RWPE2 (cell line): ENCODE results near the gene SAMHD1.
"Not testable (repeated sequence)": the region's sequence is repeated elsewhere in the genome, so short reads cannot be mapped to it uniquely, and the experiment has no call there.

Experiments
- ATAC-seq: fragments of 200-7000 bp; cut with Tn5 transposase; 3 replicates; pipeline ENCODE4 v1.9.1; 2021; ENCODE audit warnings: low read depth
- DNase-seq: peaks from one replicate; pipeline ENCODE4 v3.0.0-alpha.2; 2020; ENCODE audit warnings: low spot score
- H3K27ac ChIP-seq: fragments of 450-650 bp; 2 replicates; pipeline ENCODE4 v1.5.1; 2017; ENCODE audit warnings: mild to moderate bottlenecking; ENCODE audit not compliant: poor library complexity, severe bottlenecking
- H3K27me3 ChIP-seq: fragments of 250-450 bp; sonication (Bioruptor Pico); 2 replicates; pipeline ENCODE4 v1.5.1; 2021; ENCODE audit warnings: mild to moderate bottlenecking, moderate library complexity; ENCODE audit not compliant: insufficient read depth, poor library complexity, severe bottlenecking
- H3K36me3 ChIP-seq: fragments of 250-450 bp; sonication (Bioruptor Pico); 2 replicates; pipeline ENCODE4 v1.5.1; 2020; ENCODE audit warnings: low read depth, mild to moderate bottlenecking, moderate library complexity
- H3K4me1 ChIP-seq: fragments of 250-450 bp; sonication (Bioruptor Pico); 2 replicates; pipeline ENCODE4 v1.5.1; 2021; ENCODE audit warnings: mild to moderate bottlenecking, moderate library complexity; ENCODE audit not compliant: insufficient read depth, poor library complexity, severe bottlenecking
- H3K4me3 ChIP-seq: fragments of 250-450 bp; sonication (Bioruptor Pico); 2 replicates; pipeline ENCODE4 v1.5.1; 2021; ENCODE audit warnings: mild to moderate bottlenecking, moderate library complexity; ENCODE audit not compliant: severe bottlenecking
- H3K9me3 ChIP-seq: fragments of 250-450 bp; sonication (Bioruptor Pico); 2 replicates; pipeline ENCODE4 v1.5.1; 2021; ENCODE audit warnings: mild to moderate bottlenecking, moderate library complexity; ENCODE audit not compliant: severe bottlenecking
- TF ChIP-seq, protein P1 (sequence below): fragments of 450-650 bp; IDR thresholded peaks from one replicate; pipeline ENCODE4 v1.5.1; 2017; ENCODE audit warnings: mild to moderate bottlenecking, moderate library complexity; ENCODE audit not compliant: poor library complexity, severe bottlenecking

Gene SAMHD1

GRCh38 chr20:36974660-36975059 lies 23.2 kb upstream of the SAMHD1 start:
- Histone ChIP-seq H3K4me3 (no peak overlapping the region), H3K27ac (no peak overlapping the region), H3K9me3 (no peaks in the 10 kb centered on the region), H3K4me1 (no peaks in the 10 kb centered on the region), H3K27me3 (no peaks in the 10 kb centered on the region), H3K36me3 (0 out of 2 replicates have a peak, but pooled peaks cover 4% of the 10 kb centered on the region)
- DNase-seq (no peak), ATAC-seq (no peak)
- TF ChIP-seq, protein P1, sequence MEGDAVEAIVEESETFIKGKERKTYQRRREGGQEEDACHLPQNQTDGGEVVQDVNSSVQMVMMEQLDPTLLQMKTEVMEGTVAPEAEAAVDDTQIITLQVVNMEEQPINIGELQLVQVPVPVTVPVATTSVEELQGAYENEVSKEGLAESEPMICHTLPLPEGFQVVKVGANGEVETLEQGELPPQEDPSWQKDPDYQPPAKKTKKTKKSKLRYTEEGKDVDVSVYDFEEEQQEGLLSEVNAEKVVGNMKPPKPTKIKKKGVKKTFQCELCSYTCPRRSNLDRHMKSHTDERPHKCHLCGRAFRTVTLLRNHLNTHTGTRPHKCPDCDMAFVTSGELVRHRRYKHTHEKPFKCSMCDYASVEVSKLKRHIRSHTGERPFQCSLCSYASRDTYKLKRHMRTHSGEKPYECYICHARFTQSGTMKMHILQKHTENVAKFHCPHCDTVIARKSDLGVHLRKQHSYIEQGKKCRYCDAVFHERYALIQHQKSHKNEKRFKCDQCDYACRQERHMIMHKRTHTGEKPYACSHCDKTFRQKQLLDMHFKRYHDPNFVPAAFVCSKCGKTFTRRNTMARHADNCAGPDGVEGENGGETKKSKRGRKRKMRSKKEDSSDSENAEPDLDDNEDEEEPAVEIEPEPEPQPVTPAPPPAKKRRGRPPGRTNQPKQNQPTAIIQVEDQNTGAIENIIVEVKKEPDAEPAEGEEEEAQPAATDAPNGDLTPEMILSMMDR = no peak

- no peak overlapping the region for H3K27ac ChIP-seq
- no peaks in the 10 kb centered on the region for H3K9me3 ChIP-seq
- ATAC-seq (no peak), DNase-seq (no peak)
- 0 out of 2 replicates have a peak, but pooled peaks cover 4% of the 10 kb centered on the region for H3K36me3 ChIP-seq
- no peaks in the 10 kb centered on the region for H3K4me1 ChIP-seq
- no peaks in the 10 kb centered on the region for H3K27me3 ChIP-seq
- H3K4me3 ChIP-seq = no peak overlapping the region
- TF ChIP-seq, protein P1 = no peak
Measured at GRCh38 chr20:36971103-36971502, 19.6 kb upstream of the SAMHD1 start.

DNA sequence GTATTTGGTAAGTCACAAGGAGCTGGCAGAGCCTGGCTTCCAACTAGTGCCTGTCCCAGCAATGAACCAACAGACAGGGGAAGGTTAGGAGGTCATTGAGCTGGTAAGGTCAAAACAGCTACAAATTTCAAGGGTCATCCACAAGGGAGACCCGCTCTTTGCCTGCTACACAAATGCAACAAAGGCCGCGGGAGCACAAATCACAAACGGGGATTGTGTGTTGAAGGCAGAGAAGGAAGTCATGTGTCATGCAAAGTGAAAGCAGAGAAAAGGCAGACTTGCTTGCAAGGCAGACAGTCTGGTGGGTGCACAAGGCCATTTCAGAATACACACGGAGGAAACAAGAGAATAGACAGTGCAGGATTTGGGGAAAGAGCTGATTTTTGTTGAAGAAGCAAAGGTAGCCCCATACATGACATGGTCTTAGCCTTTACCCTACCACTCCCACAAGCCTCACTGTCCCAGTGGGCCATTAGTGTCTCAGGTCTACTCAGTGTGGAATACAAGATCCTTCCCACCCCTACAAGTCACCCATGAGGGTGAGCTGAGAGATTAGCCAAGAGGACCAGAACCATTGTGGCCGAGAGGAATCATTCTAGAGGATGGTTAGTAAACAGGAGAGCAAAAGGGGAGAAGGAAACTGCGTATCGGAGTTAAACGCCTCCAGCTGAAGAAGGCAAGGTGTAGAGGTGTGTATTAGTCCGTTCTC lies 18.1 kb upstream of the SAMHD1 start:
- no peaks in the 10 kb centered on the region for H3K27me3 ChIP-seq
- no peaks in the 10 kb centered on the region for H3K4me1 ChIP-seq
- H3K9me3 ChIP-seq = no peaks in the 10 kb centered on the region
- no peaks in the 10 kb centered on the region for H3K36me3 ChIP-seq
- ATAC-seq (0 out of 3 replicates have a peak, but pooled peaks have one; percentile 18), DNase-seq (no peak)
- TF ChIP-seq, protein P1 = no peak
- no peak overlapping the region for H3K27ac ChIP-seq
- H3K4me3 ChIP-seq = no peak overlapping the region

DNA sequence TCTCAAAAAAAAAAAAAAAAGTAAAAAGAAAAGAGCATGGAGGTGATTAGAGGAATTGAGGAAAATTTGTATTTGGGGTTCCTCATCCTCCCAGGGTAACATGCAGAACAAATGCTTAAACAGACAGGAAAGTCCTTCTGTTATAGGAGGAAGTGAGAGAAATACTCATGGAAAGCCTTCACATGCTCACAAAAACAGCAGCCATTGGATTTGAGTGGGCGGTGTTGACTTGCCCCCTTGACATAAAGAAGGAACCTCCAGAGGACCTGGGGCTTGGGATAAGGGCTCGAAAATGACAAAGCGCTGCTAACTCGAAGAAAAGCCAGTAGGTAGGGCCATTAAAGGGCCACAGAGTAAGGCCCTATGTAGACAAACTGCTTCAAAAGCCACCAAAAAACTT lies 17.5 kb upstream of the SAMHD1 start:
- Histone ChIP-seq H3K27ac (no peak overlapping the region), H3K4me1 (no peaks in the 10 kb centered on the region), H3K27me3 (no peaks in the 10 kb centered on the region), H3K36me3 (no peaks in the 10 kb centered on the region), H3K9me3 (no peaks in the 10 kb centered on the region), H3K4me3 (no peak overlapping the region)
- TF ChIP-seq, protein P1 = no peak
- no peak for ATAC-seq
- no peak for DNase-seq

- Histone ChIP-seq H3K9me3 (no peaks in the 10 kb centered on the region), H3K4me1 (no peaks in the 10 kb centered on the region), H3K4me3 (no peak overlapping the region), H3K27me3 (no peaks in the 10 kb centered on the region), H3K36me3 (no peaks in the 10 kb centered on the region), H3K27ac (no peak overlapping the region)
- TF ChIP-seq, protein P1 = no peak
- no peak for ATAC-seq
- DNase-seq = peak; percentile 55
Measured at GRCh38 chr20:36967636-36968035, 16.1 kb upstream of the SAMHD1 start.

- H3K36me3 ChIP-seq, ATAC-seq, H3K4me1 ChIP-seq, H3K27ac ChIP-seq, H3K27me3 ChIP-seq, H3K4me3 ChIP-seq, DNase-seq, H3K9me3 ChIP-seq: not testable (repeated sequence)
Measured at GRCh38 chr20:36966965-36967364, 15.5 kb upstream of the SAMHD1 start.

- not testable (repeated sequence) for DNase-seq, H3K4me1 ChIP-seq, H3K27ac ChIP-seq, H3K4me3 ChIP-seq, H3K36me3 ChIP-seq, ATAC-seq, H3K27me3 ChIP-seq, H3K9me3 ChIP-seq
Measured at GRCh38 chr20:36962354-36962941, 10.9 kb upstream of the SAMHD1 start.
